Psoas muscle (tissue), 8 donors: ENCODE data around the gene TEX19. TPM values are rescaled to one million over a fixed set of nuclear protein-coding genes. Genes with fewer than 3 reads are reported as not detected.

Source experiments
- ATAC-seq, 4 donors: fragments of 200-7000 bp; cut with Tn5 transposase; one replicate each; pipeline ENCODE4 v1.9.1; 2020; ENCODE audit warnings: moderate library complexity in 3 of 4, mild to moderate bottlenecking in 2 of 4
- DNase-seq, 2 donors: peaks; one replicate each; pipeline ENCODE4 v3.0.0-alpha.2; 2020
- H3K27ac ChIP-seq: fragments of 200-600 bp; one replicate; pipeline ENCODE4 v1.8.0; 2022
- H3K27me3 ChIP-seq, 3 donors: fragments of 200-600 bp in 1 of 3; one replicate each; pipeline versions ENCODE4 v1.6.1 to v1.8.0; 2013 to 2022; ENCODE audit warnings: low read length in 2 of 3, mild to moderate bottlenecking in 2 of 3, moderate library complexity in 1 of 3; ENCODE audit not compliant: insufficient read depth in 3 of 3
- H3K36me3 ChIP-seq, 2 donors: fragments of 200-600 bp in 1 of 2; one replicate each; pipeline versions ENCODE4 v1.6.1 to v1.8.0; 2013 to 2022; ENCODE audit warnings: low read depth in 1 of 2, mild to moderate bottlenecking in 1 of 2, moderate library complexity in 1 of 2; ENCODE audit not compliant: insufficient read depth in 1 of 2
- H3K4me1 ChIP-seq: fragments of 200-600 bp; one replicate; pipeline ENCODE4 v1.8.0; 2022
- H3K4me3 ChIP-seq: fragments of 200-600 bp; one replicate; pipeline ENCODE4 v1.8.0; 2022; ENCODE audit warnings: mild to moderate bottlenecking
- H3K9me3 ChIP-seq: fragments of 200-600 bp; one replicate; pipeline ENCODE4 v1.8.0; 2022
- WGBS, 3 donors: extraction: QIAGEN DNeasy Blood & Tissue Kit; methylation state at CpG; one replicate each; pipeline versions ENCODE4 v1.1.6 to v1.1.7; 2013; 5-methylcytosine and 5-hydroxymethylcytosine counted together
- intact Hi-C, 2 donors: fragments of 100-400 bp; cut with DNase I; formaldehyde crosslinking; loops; one replicate each; pipeline versions ENCODE4 v1.11.0 to v1.14.2; 2022
- polyA plus RNA-seq, 3 donors: library from polyadenylated mRNA; stranded (reverse); fragments of 200-250 nt; gene quantifications; one replicate each; pipeline ENCODE4 v1.2.3, GENCODE V29; 2013
- total RNA-seq, 4 donors: library from RNA; stranded (reverse); fragmentation: NEBNext Ultra II Directional in 2 of 4; extraction: Animal tissue kit (Norgen Biotek cat#: 25700) in 2 of 4; gene quantifications; one replicate each; pipeline versions ENCODE4 v1.2.1 to v1.2.4, GENCODE V29; 2021 to 2023
- TF ChIP-seq, protein P1 (sequence below): fragments of 200-600 bp; IDR thresholded peaks from one replicate; pipeline ENCODE4 v1.8.0; 2022; ENCODE audit warnings: antibody characterized with exemption
- donor health status: healthy with polysubstance abuse.
- donor health status: DM: no; HTN: no; CAD: no; lungs with moderate emphysema.
- donor health status: Bipolar disorder and iron deficiency.
- donor health status: healthy.
- donor health status: DM: yes; HTN: yes; CAD: no.
- donor health status: DM: no; HTN: no; CAD: no.
- donor health status: DM: no; HTN: no; CAD: no.
- donor health status: DM: yes; HTN: yes; CAD: no.

The TEX19 gene
- total and polyA plus RNA-seq, 7 donors, result 0.07 to 0.35 (median 0.17) TPM; not detected in 2

DNA sequence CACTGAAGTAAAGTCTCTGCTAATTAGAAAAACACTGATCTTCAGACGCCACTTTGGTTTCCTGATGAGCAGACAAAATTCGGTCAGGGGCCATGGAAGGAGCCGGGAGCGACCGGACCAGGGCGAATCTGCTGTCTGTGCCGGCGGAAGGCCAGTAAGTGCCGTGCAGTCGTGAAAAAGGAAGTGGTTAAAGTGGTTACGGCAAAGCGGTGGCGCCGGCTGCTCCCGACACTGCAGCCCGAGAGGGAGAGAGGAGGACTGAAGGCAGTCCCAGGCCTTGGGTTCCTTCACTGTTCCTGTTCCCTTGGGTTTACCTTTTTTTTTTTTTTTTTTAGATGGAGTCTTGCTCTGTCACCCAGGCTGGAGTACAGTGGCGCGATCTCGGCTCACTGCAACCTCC lies 41.8 kb downstream of the TEX19 start:
- no peaks in the 10 kb centered on the region for H3K27me3 ChIP-seq
- intact Hi-C loops, result no loop called here
- DNase-seq, result peak in 1 of 2 donors; percentile 47

DNA sequence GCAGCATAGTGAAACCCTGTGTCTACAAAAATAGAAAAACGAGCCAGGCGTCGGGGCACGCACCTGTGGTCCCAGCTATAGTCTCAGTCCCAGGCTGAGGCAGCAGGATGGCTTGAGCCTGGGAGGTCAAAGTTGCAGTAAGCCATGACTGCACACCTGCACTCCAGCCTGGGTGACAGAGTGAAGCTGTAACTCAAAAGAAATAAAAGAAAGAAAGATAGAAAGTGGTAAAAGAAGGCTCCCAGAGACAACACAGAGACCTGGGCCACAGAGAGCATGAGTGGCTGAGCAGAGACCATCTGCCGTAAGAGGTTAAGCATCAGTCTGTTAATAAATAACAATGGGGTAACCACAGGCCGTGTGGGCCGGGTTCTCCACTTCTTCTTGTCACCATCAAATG lies 43.8 kb downstream of the TEX19 start:
- H3K27me3 ChIP-seq, result no peaks in the 10 kb centered on the region
- DNase-seq (no peak), ATAC-seq (no peak)
- intact Hi-C loops, result no loop called here
- H3K36me3 ChIP-seq, result peaks cover 0 to 37% of the 10 kb centered on the region in 2 donors
- no peak overlapping the region for H3K27ac ChIP-seq
- 86 to 95% (median 89%) methylated on average over 7 of the region's 7 CpGs for WGBS, 3 donors
- H3K4me3 ChIP-seq, result no peak overlapping the region
- H3K9me3 ChIP-seq, result no peaks in the 10 kb centered on the region
- peaks cover 26% of the 10 kb centered on the region for H3K4me1 ChIP-seq
- TF ChIP-seq, protein P1, sequence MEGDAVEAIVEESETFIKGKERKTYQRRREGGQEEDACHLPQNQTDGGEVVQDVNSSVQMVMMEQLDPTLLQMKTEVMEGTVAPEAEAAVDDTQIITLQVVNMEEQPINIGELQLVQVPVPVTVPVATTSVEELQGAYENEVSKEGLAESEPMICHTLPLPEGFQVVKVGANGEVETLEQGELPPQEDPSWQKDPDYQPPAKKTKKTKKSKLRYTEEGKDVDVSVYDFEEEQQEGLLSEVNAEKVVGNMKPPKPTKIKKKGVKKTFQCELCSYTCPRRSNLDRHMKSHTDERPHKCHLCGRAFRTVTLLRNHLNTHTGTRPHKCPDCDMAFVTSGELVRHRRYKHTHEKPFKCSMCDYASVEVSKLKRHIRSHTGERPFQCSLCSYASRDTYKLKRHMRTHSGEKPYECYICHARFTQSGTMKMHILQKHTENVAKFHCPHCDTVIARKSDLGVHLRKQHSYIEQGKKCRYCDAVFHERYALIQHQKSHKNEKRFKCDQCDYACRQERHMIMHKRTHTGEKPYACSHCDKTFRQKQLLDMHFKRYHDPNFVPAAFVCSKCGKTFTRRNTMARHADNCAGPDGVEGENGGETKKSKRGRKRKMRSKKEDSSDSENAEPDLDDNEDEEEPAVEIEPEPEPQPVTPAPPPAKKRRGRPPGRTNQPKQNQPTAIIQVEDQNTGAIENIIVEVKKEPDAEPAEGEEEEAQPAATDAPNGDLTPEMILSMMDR, result no peak

More for the DNA sequence above, 41.8 kb downstream of the TEX19 start:
- H3K36me3 ChIP-seq, result peaks cover 0 to 37% of the 10 kb centered on the region in 2 donors
- H3K9me3 ChIP-seq, result no peaks in the 10 kb centered on the region
- H3K4me1 ChIP-seq, result peaks cover 16% of the 10 kb centered on the region
- ATAC-seq, result no peak
- no peak overlapping the region for H3K27ac ChIP-seq
- TF ChIP-seq, protein P1, result no peak
- H3K4me3 ChIP-seq, result no peak overlapping the region
- WGBS, 3 donors, result 74 to 88% (median 78%) methylated on average over 19 of the region's 19 CpGs

DNA sequence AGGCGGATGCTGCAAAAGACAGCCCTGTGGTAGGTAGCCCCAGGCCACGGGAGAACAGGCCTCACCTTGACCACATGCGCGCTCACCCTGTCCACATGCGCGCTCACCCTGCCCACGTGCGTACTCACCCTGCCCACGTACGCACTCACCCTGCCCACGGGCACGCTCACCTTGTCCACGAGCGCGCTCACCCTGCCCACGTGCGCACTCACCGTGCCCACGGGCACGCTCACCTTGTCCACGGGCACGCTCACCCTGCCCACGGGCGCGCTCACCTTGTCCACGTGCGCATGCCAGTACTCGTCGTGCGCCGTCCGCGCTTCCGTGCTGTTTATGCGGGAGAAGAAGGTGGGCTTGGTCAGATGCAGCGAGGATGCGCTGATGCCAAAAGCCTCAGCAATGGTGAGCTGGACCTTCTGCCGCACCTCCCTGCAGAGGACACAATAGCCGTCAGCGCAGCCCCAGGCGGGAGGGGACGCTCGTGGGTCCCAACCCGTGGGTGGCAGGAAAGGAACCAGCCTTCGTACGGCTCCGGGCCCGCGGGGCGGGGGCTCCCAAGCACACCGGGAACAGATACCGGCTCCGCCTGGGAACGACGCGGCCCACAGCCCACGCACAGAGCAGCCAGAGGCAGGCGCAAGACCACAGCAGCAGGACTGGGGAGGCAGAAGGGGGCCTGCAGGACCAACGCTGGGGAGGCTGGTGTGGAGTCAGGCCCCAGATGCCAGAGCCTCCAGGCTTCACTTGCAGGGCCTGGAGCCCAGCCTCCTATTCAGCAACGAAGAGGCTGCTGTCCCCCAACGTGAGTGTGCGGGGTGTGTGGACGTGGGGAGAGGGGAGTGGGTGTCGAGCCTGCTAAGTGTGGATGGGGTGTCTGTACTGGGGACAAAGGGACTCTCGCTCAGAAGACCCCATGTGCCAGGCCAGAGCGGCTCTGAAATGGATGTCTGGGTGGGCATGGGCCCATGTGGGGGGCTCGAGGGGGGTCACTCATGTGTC lies 44.9 kb downstream of the TEX19 start:
- TF ChIP-seq, protein P1, result no peak
- ATAC-seq, result no peak
- Histone ChIP-seq H3K27ac (no peak overlapping the region), H3K36me3 (peaks cover 0 to 43% of the 10 kb centered on the region in 2 donors), H3K4me3 (no peak overlapping the region), H3K27me3 (no peaks in the 10 kb centered on the region), H3K4me1 (peaks cover 26% of the 10 kb centered on the region), H3K9me3 (no peaks in the 10 kb centered on the region)
- DNase-seq, result no peak
- 95 to 97% (median 96%) methylated on average over 65 to 67 of the region's 67 CpGs for WGBS, 3 donors
- intact Hi-C loops, result loop anchor here in 1 of 2 donors (2.0 kb wide), 1 partner anchor 49 kb away; no protein-coding TSS in a partner anchor

DNA sequence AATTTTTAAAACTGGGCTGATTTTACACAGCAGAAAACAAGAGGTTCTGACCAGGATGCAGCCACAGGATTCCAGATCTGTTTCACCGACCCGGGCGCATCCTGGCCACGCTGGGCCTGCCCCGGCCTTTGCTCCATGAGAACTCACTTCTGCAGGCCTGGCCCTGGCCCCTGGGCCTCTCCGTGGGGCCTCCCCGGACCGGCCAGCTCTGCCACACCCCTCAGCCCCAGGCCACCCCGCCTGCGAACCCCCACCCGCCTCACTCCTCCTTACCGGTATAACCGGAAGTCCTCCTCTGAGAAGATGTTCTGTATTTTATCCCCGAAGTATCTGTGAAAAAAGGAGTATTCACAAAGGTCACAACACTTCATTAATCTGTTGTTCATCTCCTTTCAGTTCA lies 46.0 kb downstream of the TEX19 start:
- H3K4me3 ChIP-seq, result no peak overlapping the region

More for the DNA sequence above, 46.0 kb downstream of the TEX19 start:
- peaks cover 16% of the 10 kb centered on the region for H3K4me1 ChIP-seq
- intact Hi-C loops, result loop anchor here in 1 of 2 donors (2.0 kb wide), 1 partner anchor 50 kb away; no protein-coding TSS in a partner anchor
- no peaks in the 10 kb centered on the region for H3K9me3 ChIP-seq
- ATAC-seq (no peak), DNase-seq (no peak)
- H3K27me3 ChIP-seq, result no peaks in the 10 kb centered on the region
- H3K36me3 ChIP-seq, result peaks cover 0 to 51% of the 10 kb centered on the region in 2 donors
- no peak overlapping the region for H3K27ac ChIP-seq
- WGBS, 3 donors, result 94 to 96% (median 95%) methylated on average over 14 of the region's 14 CpGs
- TF ChIP-seq, protein P1, result no peak
